HG02763 (cell line): ENCODE measurements around the gene AGPAT4.

Experiments used
- ATAC-seq: cut with Tn5 transposase; IDR thresholded peaks from one replicate; pipeline ENCODE4 v1.9.1; 2021; ENCODE audit warnings: mild to moderate bottlenecking, moderate library complexity; ENCODE audit not compliant: unreplicated experiment

Gene AGPAT4

DNA sequence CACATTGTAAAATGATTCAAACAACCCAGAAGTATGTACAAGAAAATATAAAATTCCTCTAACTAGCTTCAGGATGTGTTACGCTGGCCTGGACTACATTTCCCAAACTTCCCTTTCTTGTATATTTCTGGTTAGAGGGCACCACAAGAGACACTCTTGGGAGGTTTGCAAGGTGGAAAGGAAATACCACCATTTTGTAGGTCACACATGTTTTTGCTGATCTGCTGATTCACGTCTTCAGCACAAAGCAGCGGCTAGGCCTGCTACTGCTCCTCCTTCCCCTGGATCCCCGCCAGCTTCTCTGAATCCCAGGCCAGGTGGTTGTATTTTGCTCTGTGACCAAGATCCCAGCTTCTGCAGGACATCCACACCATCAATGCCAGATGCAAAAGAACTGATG is 104.2 kb downstream of the AGPAT4 start:
- ATAC-seq: no peak

DNA sequence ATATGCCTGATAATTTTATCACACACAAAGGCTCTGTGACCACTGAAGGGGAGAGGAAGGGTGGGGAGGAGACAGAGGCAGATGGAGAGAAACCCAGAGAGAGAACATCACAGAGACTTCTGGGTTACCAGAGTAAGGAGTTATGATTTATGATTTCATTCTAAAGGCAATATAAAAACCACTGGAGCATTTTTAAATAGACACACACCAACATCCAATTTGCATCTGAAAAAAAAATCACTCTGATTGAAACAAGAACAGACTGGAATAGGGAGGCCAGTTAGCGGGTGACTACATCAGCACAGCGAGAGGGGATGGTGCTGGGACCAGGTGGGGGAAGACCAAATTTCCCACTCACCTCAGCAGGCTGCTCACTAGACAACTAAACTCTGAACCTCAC is 104.8 kb downstream of the AGPAT4 start:
- ATAC-seq: no peak

DNA sequence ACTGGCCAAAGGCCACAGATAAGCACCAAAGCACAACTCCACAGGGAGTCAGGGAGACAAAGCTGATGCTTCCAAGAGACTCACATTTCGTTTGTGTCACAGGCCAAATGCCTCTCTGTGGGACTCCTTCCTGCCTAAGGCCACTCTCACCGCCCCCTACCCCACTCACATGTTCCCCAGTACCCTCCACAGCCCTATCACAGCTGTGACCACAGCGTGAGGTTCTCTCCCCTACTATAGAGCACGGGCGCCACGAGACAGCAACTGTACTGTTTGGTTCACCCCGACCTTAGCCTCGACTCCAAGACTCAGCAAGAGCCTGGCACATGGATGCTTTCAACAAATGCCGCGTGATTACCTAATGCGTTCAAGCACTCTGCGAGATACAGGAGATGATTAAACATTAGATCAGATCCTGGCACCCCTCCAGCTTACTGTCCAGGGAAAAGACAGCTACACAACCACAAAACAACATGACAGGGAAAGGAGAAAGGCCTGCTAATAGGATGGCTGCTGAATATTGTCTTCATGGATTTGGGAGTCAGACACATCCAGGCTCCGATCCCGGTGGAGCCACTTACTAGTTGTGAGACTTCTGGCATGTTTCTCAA is 105.5 kb downstream of the AGPAT4 start:
- ATAC-seq: no peak

DNA sequence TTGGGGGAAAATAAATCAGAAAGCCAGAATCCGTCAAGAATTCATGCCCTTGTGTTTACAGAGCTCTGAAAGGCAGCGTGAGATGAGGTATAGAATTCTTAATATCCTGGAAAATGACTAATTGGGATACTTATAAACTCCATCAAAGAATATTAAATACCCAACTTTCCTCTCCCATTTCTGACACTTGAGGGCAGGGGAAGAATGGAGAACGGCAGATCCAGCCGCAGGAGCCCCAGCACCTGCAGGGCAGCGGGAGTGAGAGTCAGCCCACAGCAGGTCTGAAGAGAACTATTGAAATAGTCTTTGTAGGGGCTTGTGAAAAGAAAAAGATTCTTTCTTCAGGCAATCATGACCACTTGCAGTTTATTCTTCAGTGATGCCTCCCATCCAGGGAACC is 107.2 kb downstream of the AGPAT4 start:
- ATAC-seq: no peak

DNA sequence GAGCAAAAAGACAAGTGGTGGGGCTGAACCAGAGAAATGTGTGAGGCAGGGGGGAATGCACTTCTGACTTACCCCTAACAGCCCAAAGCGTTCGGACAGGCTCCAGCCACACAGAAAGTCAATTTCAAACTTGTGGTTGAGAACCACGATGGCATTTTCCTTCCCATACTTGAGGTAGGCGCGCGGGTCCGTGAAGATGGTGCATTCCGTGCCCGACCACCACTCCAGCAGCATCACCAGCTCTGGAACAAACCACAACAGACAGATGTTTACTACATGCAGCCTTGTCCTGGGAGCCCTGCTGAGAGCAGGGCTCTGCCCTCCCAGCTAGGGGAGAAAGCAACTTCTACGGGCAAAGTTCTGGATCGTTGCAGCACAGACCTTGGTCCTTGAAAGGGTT is 107.7 kb downstream of the AGPAT4 start:
- no peak for ATAC-seq

DNA sequence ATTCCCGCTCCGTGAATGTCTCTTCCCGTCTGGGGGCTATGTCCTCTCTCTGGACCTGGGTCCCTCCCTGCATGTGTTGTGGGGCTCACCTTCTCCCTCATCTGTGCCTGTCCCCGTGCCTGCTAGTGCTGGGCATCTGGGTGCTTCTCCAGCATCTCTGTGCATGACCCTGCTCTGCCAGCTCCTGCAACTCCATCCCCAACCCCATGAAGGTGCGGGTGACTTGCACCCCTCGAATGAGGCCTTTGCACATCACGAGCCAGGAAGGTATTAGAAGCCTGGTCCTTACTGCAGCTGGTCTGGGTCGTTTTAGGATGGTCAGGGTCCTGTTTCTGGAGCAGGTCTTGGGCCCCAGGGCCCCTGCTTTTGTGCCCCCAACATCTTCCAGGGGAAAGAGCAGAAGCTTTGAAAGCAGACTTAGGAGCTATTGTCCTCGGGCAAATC is 109.7 kb downstream of the AGPAT4 start:
- no peak for ATAC-seq

DNA sequence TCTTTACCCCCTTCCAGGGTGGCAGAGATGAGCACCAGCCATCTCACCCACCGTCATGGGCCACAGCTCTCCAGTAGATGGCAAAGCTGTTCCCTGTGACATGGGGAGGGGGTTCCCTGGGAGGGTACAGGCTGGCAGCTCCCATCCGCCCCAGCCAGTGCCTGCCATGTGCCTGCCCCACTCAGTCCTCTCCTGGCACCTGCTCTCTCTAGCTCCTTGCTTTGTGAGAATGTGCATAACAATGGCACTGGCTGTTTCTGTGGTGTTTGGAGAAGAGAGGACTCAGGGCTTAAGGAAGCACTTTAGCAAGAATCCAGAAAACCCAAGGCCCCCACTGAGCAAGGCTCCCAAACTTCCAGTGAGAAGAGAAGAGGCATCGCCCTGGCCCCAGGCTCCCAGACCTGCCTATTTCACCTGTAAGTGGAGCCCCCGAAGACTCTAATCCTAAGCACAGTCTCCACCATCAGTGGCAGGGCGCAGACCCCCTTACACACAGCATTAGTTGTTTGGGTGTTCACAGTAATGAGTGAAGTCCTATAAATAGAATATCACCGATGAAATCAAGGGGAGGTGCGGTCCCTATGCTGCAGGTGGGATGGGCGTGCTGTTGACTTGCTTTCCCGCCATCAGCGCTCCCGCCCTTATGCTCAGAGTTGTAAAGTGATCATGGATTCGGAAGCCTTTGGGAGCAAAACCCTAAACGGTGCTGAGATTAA is 110.2 kb downstream of the AGPAT4 start:
- no peak for ATAC-seq

DNA sequence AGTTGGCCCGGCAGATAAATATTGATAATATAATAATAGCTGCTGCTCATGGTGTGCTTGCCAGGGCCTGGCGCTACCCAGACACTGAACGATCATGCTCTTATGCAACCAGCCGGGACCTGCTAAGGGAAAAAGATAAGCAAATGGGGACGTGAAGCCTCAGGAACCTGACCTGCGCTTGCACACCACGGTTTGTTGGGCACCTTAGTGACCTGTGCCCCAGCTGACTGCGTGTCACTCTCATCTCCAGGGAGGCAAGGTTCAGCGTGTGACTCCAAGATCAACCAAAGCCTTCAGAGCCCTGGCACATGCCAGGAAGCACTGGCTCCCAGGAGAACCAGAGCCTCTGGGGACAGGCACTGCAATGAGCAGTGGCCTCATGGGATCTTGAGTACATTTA is 111.1 kb downstream of the AGPAT4 start:
- ATAC-seq: no peak

DNA sequence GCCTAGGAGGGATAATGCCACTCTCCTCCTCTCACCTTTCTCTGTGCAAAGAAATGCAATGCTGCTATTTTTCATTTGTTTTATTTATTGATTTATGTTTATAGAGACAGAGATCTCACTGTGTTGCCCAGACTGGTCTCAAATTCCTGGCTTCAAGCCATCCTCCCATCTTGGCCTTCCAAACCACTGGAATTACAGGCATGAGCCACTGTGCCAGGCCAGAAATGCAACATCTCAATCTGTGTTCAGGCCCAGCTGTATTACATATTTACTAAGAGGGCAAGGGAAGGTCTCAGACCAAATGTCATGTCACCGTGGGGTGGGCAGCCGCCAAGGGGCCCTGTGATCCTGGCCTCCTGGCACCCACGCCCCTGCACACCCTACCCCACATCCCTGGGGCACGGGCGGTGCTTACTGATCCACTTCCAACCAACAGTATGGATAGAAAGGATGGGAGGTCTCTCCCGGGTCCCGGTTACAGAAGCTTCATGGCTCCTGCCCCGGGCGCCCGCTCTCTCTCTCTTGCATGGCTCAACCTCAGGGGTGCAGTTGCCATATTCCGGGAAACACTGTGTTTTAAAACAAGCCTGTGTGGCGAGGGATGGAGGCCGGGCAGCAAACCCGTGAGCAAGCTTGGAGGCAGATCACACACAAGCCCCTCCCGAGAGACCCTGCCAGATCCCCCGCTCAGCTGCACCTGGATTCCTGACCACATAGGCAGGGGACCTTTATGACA is 111.8 kb downstream of the AGPAT4 start:
- no peak for ATAC-seq

DNA sequence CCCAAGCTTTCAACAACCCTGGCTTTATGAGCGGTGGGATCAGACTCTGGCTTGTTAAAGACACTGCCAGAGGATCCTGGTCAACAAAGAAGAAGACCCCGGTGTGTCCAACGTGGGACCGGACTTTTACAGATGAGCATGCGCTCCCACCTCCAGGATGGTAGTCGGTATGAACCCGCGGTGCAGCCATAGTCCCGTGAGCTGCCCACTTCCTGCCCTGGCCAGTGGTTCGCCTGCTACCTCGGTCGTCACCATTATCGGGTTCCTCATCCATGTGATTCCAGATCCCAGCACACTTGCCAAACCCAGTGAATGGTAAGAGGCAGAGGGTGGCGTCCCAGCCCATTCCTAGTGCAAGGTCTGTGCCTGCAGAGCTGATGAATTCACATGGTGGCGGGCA is 112.7 kb downstream of the AGPAT4 start:
- no peak for ATAC-seq

DNA sequence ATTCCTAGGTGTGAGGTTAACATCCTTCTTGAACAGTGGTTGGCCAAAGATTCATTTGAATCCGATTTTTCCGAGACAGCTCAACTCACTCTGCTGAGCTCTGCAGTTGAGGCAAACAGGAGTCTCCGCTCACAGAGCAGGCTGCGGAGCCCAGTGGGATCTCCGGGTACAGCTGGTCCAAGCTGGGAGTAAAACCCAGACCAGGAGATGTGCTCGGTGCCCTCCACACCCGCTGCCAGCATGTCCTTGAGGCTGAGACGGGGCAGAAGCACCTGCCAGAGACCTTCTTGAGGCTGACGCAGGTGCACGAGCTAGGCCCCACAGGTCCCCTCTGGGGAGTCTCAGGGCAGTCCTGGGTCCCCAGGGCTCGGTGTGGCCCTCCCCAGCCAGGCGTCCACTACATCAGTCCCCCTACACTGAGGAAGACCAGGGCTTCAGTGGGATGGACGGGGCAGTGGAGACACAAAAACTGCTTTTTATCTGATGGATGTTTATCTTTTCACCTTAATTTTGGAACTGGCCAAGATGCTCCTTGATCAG is 119.0 kb downstream of the AGPAT4 start:
- ATAC-seq: no peak

DNA sequence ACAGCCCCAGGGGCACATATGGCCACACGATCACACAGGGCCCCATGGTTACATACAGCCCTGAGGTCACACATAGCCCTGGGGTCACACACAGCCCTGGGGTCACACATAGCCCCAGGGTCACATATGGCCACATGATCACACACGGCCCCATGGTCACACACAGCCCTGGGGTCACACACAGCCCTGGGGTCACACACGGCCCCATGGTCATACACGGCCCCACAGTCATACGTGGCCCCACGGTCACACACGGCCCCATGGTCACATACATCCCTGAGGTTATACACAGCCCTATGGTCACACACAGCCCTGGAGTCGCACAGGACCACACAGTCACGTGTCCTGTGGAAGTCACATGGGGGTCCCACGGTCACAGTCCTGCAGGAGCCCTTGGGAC is 120.1 kb downstream of the AGPAT4 start:
- ATAC-seq: no peak

DNA sequence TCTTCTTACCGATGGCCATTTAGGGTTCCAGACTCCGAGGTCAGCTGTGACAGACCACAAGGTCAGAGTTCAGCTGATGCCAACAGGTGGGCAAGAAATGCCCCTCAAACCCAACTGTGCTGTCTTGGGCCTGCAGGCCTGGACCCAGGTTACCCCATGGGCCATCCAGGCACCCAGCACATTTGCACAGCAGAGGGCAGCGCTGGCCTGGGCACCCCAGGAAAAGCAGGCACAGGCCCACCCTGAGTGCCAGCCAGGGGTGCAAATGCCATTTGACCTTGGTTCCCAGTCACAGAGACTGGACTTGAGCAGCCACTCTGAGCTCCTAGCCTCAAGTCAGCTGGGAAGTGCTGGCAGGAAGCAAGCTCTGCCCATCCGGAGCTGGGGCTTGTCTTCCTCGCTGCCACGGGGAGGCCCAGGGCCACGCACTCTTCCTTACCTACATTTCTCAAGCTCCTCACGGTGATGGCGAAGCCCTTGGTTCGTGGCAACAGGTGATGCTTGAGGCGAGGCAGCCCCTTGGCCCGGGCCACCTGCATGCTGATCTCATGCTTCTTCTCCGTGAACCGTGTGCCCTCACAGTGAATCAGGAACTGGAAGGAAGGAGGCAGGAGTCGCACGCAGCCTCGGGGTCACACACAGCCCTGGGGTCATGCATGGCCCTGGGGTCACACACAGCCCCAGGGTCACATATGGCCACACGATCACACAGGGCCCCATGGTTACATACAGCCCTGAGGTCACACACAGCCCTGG is 120.8 kb downstream of the AGPAT4 start:
- ATAC-seq: no peak

DNA sequence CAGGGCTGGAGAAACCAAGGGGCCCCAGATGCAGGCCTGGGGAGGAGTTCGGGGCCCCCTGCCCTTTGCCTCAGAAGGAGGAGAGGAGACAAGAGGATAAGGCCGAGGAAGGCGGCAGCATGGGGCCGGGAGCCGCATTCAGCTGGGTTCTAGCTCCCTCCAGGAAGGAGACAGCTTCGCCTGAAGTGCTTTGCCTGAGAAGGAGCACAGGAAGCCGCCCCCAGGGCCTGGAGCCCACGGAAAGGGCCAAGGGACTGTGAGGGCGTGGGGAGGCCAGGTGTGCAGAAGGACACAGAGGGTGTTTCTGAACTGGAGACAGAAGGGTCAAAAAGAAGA is 121.4 kb downstream of the AGPAT4 start:
- ATAC-seq: no peak

DNA sequence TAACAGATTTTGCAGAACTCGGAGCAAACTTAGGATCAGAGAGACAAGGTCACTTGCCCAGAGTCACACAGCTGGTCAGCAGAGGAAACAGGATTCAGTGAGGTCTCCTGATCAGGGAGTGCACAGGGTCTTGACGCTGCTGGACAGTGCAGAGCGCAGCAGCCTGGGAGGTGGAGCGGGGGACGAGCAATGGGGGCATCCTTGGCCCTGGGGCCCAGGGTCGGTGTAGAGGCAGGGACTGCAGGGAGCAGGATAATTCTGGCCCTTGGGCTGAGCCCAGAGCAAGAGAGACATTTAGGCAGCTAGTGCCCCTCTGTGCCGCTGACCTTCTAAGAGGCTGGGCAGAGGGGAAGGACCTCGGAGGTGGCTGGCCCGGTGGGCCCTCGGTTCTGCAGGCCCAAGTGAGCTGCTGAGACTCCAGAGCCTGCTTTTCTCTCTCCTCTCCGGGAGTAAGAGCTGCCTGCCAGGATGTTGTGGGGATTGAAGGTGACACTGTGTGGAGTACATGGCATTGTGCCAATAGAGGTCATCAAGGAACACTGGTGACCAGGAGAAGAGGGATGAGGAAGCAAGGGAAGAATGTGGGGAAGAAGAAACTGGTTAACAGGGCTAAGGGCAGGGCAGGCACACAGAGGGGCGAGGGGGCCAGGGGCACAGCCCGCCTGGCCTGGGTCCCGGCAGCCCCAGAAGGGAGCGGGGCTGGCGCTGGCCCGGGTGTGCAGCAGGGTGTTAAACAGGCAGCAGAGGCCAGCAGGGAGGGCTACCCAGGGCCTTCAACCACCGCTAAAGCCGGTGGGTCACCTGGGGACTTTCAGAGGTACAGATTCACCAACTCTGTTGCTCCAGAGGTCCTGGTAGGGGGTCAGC is 122.0 kb downstream of the AGPAT4 start:
- ATAC-seq: no peak

DNA sequence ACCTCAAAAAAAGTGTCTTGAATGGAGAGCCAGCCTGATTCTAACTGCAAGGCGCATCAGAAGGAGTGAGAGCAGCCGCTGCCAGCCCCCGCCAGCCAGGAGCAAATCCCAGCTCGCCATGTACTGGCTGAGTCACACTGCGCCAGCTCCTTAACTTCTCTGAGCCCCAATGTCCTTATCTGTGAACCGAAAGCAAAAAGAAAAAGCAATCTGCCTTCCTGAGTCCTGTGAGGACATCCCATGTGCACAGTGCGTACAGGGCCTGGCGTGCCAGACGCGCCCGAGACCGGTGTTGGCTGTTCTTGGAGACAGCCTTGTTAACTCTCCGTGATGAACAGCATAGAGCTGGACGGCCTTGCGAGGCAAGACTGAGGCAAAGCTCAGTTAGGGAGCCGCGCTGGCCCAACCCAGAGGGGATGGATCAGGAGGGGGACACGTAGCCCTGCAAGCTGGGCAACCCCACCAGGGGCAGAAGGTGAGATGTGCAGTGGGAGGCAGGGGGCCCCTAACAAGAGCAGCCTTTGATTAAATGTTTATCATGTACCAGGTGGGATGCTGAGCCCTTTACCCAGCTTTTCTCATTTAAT is 122.7 kb downstream of the AGPAT4 start:
- no peak for ATAC-seq

DNA sequence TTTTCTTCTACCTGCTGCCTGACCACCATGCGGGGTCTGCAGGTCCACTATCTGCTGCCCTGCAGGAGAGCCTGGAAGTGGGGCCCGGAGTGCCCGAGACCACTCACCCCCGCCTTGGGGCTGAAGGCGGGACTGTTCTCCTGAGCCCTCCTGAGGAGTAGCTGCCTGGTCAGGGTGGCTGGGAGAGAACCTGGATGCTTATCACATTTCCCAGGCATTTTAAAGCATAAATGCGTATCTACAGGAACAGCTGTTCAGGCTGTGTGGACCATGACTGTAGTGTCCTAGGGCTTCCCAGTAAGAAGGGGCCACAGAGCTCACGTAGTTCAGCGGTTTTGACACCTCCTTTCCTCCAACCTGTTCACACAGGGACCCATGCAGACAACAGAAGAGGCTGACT is 123.3 kb downstream of the AGPAT4 start:
- ATAC-seq: no peak

DNA sequence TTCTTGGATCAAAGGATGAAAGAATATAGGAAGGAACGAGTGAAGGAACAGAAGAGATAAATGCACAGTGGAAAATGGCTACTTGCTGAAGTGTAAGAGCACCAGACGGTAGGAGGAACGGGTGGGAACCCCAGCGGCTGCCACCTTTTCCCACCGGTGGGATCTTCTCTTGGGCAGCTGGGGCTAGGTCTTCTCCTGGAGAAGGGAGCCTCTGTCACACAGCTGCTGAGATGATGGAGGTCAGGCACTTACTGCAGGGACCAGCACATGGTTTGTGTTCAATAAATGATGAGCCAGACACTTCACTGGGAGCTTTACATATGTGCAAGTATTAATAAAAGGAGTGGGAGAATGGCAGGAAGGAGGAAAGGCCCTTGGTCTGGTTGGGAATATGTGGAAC is 123.7 kb downstream of the AGPAT4 start:
- ATAC-seq: no peak

DNA sequence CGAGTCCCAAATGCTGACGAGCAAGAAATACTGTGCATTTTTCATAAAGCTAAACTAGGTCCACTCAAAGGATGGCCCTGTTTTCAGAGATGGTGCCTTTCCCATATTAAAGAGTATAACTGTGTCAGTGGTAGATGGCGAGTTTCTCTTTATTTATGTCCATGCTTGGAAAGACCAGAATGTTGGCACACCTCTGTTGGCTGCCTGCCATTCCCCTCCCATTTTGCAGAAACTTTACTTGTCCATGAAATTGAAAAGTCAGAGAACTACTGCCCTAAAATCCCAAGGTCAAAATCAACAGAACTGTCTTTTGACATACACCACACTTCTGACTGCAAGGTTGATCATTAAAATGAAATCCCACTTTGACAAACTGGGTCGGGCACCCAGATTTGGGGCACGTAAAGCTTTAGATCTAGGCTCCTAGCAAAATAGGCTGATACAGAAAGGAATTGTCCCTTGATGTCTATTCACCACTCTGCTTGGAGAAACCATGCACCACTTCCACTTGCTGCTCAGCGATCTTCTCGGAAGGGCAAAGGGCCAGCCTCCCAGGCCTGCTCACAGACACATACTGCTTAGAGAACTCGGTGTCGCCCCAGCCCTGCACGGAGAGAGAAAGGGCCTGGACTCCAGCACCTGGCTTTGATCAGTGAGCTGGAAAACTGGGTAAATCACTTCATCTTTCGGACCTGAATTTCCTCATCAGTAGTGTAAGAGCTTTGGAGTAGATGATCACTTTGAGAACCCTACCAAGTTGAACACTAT is 130.0 kb downstream of the AGPAT4 start:
- no peak for ATAC-seq
